Measurements from ENCODE around the gene DAPK1.

Gene DAPK1

GRCh38 chr9:87464110-87464991 lies 33.3 kb upstream of the DAPK1 start:
- H2AFZ ChIP-seq (ENCODE audit: low read depth, low read length) = no peak overlapping the region
- TF ChIP-seq CTCF (IDR thresholded peaks at IDR 0.05; ENCODE audit: low read depth, low read length) (no peak), EZH2phosphoT487 (IDR thresholded peaks at IDR 0.05; ENCODE audit: low read depth) (no peak)
- no peaks in the 10 kb centered on the region for H3K9me3 ChIP-seq (ENCODE audit: insufficient read depth, low read length)
- H3K27me3 ChIP-seq (ENCODE audit: low read depth, low read length) = no peaks in the 10 kb centered on the region
- no peaks in the 10 kb centered on the region for H3K36me3 ChIP-seq (replicated peaks; ENCODE audit: low read depth, low read length)
- no peak overlapping the region for H3K4me3 ChIP-seq (ENCODE audit: low read length)
- H3K79me2 ChIP-seq (ENCODE audit: low read length) = no peaks in the 10 kb centered on the region
- 0 out of 2 replicates have a peak overlapping the region, but pooled peaks have one; percentile 0 for H3K4me2 ChIP-seq (ENCODE audit: low read length)
- no peaks in the 10 kb centered on the region for H3K4me1 ChIP-seq (ENCODE audit: low read length)
- H4K20me1 ChIP-seq (ENCODE audit: insufficient read depth, low read length) = no peaks in the 10 kb centered on the region
- H3K27ac ChIP-seq (ENCODE audit: low read length) = 0 out of 2 replicates have a peak overlapping the region, but pooled peaks have one; percentile 19
- no peak overlapping the region for H3K9ac ChIP-seq (ENCODE audit: low read length)

GRCh38 chr9:87464992-87465378 lies 32.7 kb upstream of the DAPK1 start:
- H3K9ac ChIP-seq (ENCODE audit: low read length) = no peak overlapping the region
- H3K79me2 ChIP-seq (ENCODE audit: low read length) = no peaks in the 10 kb centered on the region
- H3K4me2 ChIP-seq (ENCODE audit: low read length) = 0 out of 2 replicates have a peak overlapping the region, but pooled peaks have one; percentile 0
- H3K27me3 ChIP-seq (ENCODE audit: low read depth, low read length) = no peaks in the 10 kb centered on the region
- H3K9me3 ChIP-seq (ENCODE audit: insufficient read depth, low read length) = no peaks in the 10 kb centered on the region
- no peak overlapping the region for H3K27ac ChIP-seq (ENCODE audit: low read length)
- H2AFZ ChIP-seq (ENCODE audit: low read depth, low read length) = no peak overlapping the region
- TF ChIP-seq EZH2phosphoT487 (IDR thresholded peaks at IDR 0.05; ENCODE audit: low read depth) (no peak), CTCF (IDR thresholded peaks at IDR 0.05; ENCODE audit: low read depth, low read length) (no peak)
- H3K36me3 ChIP-seq (replicated peaks; ENCODE audit: low read depth, low read length) = no peaks in the 10 kb centered on the region
- no peaks in the 10 kb centered on the region for H4K20me1 ChIP-seq (ENCODE audit: insufficient read depth, low read length)
- H3K4me3 ChIP-seq (ENCODE audit: low read length) = no peak overlapping the region
- no peaks in the 10 kb centered on the region for H3K4me1 ChIP-seq (ENCODE audit: low read length)

- Histone ChIP-seq H3K9ac (ENCODE audit: low read length) (no peak overlapping the region), H3K4me1 (ENCODE audit: low read length) (no peaks in the 10 kb centered on the region), H4K20me1 (ENCODE audit: insufficient read depth, low read length) (no peaks in the 10 kb centered on the region), H3K4me3 (ENCODE audit: low read length) (no peak overlapping the region), H3K27me3 (ENCODE audit: low read depth, low read length) (no peaks in the 10 kb centered on the region), H3K4me2 (ENCODE audit: low read length) (no peak overlapping the region), H3K36me3 (replicated peaks; ENCODE audit: low read depth, low read length) (no peaks in the 10 kb centered on the region), H3K9me3 (ENCODE audit: insufficient read depth, low read length) (no peaks in the 10 kb centered on the region), H2AFZ (ENCODE audit: low read depth, low read length) (no peak overlapping the region), H3K27ac (ENCODE audit: low read length) (no peak overlapping the region), H3K79me2 (ENCODE audit: low read length) (no peaks in the 10 kb centered on the region)
- TF ChIP-seq CTCF (IDR thresholded peaks at IDR 0.05; ENCODE audit: low read depth, low read length) = no peak
These were observed 31.9 kb upstream of the DAPK1 start for GRCh38 chr9:87465816-87466215.

GRCh38 chr9:87467187-87467586 lies 30.5 kb upstream of the DAPK1 start:
- no peak overlapping the region for H3K9ac ChIP-seq (ENCODE audit: low read length)
- H3K9me3 ChIP-seq (ENCODE audit: insufficient read depth, low read length) = no peaks in the 10 kb centered on the region
- no peak overlapping the region for H3K4me3 ChIP-seq (ENCODE audit: low read length)
- H4K20me1 ChIP-seq (ENCODE audit: insufficient read depth, low read length) = no peaks in the 10 kb centered on the region
- no peak overlapping the region for H3K4me2 ChIP-seq (ENCODE audit: low read length)
- H3K27me3 ChIP-seq (ENCODE audit: low read depth, low read length) = no peaks in the 10 kb centered on the region
- no peak overlapping the region for H2AFZ ChIP-seq (ENCODE audit: low read depth, low read length)
- H3K27ac ChIP-seq (ENCODE audit: low read length) = no peak overlapping the region
- no peaks in the 10 kb centered on the region for H3K4me1 ChIP-seq (ENCODE audit: low read length)
- TF ChIP-seq EZH2phosphoT487 (IDR thresholded peaks at IDR 0.05; ENCODE audit: low read depth) = no peak
- TF ChIP-seq CTCF (IDR thresholded peaks at IDR 0.05; ENCODE audit: low read depth, low read length) = no peak
- no peaks in the 10 kb centered on the region for H3K36me3 ChIP-seq (replicated peaks; ENCODE audit: low read depth, low read length)
- no peaks in the 10 kb centered on the region for H3K79me2 ChIP-seq (ENCODE audit: low read length)
